ENCODE data around the gene CBR3.

DNA sequence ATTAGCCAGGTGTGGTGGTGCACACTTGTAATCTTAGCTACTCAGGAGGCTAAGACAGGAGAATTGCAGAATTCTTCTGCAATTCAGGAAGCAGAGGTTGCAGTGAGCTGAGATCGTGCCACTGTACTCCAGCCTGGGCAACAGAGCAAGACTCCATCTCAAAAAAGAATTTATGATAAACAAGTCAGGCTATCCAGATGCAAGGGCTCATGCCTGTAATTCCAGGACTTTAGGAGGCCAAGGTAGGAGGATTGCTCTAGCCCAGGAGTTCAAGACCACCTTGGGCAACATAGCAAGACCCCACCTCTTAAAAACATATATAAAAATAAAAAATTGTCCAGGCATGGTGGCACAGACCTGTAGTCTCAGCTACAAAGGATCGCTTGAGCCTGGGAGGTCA, 10.5 kb upstream of the CBR3 start:
- TF ChIP-seq, protein P1, sequence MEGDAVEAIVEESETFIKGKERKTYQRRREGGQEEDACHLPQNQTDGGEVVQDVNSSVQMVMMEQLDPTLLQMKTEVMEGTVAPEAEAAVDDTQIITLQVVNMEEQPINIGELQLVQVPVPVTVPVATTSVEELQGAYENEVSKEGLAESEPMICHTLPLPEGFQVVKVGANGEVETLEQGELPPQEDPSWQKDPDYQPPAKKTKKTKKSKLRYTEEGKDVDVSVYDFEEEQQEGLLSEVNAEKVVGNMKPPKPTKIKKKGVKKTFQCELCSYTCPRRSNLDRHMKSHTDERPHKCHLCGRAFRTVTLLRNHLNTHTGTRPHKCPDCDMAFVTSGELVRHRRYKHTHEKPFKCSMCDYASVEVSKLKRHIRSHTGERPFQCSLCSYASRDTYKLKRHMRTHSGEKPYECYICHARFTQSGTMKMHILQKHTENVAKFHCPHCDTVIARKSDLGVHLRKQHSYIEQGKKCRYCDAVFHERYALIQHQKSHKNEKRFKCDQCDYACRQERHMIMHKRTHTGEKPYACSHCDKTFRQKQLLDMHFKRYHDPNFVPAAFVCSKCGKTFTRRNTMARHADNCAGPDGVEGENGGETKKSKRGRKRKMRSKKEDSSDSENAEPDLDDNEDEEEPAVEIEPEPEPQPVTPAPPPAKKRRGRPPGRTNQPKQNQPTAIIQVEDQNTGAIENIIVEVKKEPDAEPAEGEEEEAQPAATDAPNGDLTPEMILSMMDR (IDR thresholded peaks at IDR 0.05; ENCODE audit: insufficient read depth, low read length, poor library complexity, severe bottlenecking) = no peak
- no peak for TF ChIP-seq EZH2phosphoT487 (conservative IDR thresholded peaks at IDR 0.05; ENCODE audit: low read length)
